ENCODE results near the gene MOGAT3. TPM values are rescaled to one million over a fixed set of nuclear protein-coding genes. Genes with fewer than 3 reads are reported as not detected.

Gene MOGAT3
- total RNA-seq, 2 donors from 2014 or later: not detected

DNA sequence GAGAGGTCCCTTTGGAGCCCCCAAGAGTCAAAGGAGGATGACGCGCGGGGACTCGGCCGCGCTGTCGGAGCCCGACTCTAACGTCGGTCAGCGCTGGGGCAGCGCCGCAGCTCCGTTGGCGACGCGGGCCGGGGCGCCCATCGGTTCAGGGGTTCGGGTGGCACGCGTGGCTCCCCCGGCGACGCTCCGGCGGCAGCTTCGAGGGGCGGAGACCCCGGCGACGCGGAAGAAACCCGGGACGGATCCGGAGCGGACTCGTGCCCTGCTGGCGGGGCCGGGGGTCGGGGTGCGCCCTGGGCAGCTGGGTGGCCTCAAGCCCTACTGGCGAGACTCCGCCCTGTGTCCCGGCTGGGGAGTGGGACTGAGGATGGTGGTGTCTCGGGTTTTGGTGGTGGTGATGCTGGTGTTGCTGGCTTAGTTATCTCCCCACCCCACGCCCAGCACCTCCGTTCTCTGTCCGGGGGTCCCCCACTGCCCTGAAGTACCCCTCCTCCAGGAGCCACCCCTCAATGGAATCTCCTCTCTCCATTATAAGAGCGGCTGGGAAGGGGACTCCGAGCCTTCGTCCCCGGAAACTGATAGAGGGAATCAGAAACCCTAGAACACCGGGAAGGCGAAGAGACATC, 20.6 kb downstream of the MOGAT3 start, which contains the start of gene NAT16:
Gene NAT16, minus strand, starts transcription at position 164 of the 626 bp plus-strand sequence. CDS start 5,486 bp downstream, outside the sequence.
- Histone ChIP-seq H3K4me3 (peak within 1 kb of the TSS in 1 of 2 donors; percentile 6), H3K36me3 (no peaks in the 10 kb centered on the region), H3K4me1 (peaks cover 0 to 16% of the 10 kb centered on the region in 2 donors), H3K27me3 (peaks cover 28 to 30% of the 10 kb centered on the region in 2 donors), H3K27ac (no peak within 1 kb of the TSS), H3K9me3 (no peaks in the 10 kb centered on the region)
- no peak for DNase-seq (ENCODE audit: low spot score)
- TF ChIP-seq, protein P1, sequence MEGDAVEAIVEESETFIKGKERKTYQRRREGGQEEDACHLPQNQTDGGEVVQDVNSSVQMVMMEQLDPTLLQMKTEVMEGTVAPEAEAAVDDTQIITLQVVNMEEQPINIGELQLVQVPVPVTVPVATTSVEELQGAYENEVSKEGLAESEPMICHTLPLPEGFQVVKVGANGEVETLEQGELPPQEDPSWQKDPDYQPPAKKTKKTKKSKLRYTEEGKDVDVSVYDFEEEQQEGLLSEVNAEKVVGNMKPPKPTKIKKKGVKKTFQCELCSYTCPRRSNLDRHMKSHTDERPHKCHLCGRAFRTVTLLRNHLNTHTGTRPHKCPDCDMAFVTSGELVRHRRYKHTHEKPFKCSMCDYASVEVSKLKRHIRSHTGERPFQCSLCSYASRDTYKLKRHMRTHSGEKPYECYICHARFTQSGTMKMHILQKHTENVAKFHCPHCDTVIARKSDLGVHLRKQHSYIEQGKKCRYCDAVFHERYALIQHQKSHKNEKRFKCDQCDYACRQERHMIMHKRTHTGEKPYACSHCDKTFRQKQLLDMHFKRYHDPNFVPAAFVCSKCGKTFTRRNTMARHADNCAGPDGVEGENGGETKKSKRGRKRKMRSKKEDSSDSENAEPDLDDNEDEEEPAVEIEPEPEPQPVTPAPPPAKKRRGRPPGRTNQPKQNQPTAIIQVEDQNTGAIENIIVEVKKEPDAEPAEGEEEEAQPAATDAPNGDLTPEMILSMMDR (IDR thresholded peaks at IDR 0.05): no peak

DNA sequence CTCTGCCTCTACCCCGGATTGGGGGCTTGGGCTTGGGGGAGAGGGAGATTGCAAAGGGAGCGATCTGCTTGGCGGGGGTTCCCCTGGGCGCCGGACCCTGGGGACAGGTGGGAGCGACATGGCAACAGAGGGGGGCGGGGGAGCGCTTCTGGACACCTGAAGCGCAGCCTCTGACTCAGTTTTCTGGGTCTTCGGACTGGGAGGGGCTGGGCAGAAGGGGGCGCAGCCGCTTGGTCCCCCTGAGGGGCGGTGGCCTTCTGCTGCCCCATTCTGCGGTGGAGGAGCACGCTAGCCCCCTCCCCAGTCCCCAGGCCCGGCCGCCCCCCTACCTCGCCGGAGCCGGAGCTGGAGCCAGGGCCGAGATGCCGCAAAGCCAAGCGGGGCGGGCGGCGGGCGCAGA, 21.1 kb downstream of the MOGAT3 start:
- no peak overlapping the region for H3K27ac ChIP-seq
- TF ChIP-seq, protein P1 (IDR thresholded peaks at IDR 0.05): no peak
- peaks cover 34 to 35% of the 10 kb centered on the region in 2 donors for H3K27me3 ChIP-seq
- H3K4me3 ChIP-seq: peak overlapping the region in 1 of 2 donors; percentile 6
- no peak for DNase-seq (ENCODE audit: low spot score)
- H3K9me3 ChIP-seq: no peaks in the 10 kb centered on the region
- peaks cover 0 to 16% of the 10 kb centered on the region in 2 donors for H3K4me1 ChIP-seq
- H3K36me3 ChIP-seq: no peaks in the 10 kb centered on the region

GRCh38 chr7:101179117-101179516, 21.7 kb downstream of the MOGAT3 start:
- H3K4me1 ChIP-seq: peaks cover 0 to 21% of the 10 kb centered on the region in 2 donors

DNA sequence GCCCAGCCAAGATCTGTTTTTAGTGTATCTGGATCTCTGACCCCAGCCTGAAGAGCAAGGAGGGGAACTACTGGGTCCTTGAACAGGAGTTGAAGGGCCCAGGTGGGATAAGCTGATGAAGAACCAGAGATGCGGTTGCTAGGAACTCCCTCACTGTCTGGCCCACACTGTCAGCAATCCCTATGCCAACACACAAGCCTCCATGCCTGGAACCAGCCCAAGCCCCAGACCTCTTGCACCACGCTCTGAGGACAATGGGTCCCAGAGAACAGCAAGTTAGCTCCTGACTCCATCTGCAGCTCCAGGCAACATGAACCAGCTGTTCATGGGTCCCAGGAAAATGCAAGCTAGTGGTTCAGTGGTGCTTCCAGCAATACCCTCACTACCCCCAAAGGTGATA, 23.2 kb downstream of the MOGAT3 start:
- Histone ChIP-seq H3K4me3 (no peak overlapping the region), H3K27ac (no peak overlapping the region), H3K27me3 (peaks cover 53 to 54% of the 10 kb centered on the region in 2 donors), H3K9me3 (no peaks in the 10 kb centered on the region), H3K4me1 (peaks cover 0 to 36% of the 10 kb centered on the region in 2 donors), H3K36me3 (no peaks in the 10 kb centered on the region)
- no peak for DNase-seq (ENCODE audit: low spot score)
- TF ChIP-seq, protein P1 (IDR thresholded peaks at IDR 0.05): no peak

More at GRCh38 chr7:101179117-101179516, 21.7 kb downstream of the MOGAT3 start:
- Histone ChIP-seq H3K9me3 (no peaks in the 10 kb centered on the region), H3K4me3 (peak overlapping the region in 1 of 2 donors; percentile 6), H3K36me3 (no peaks in the 10 kb centered on the region), H3K27me3 (peaks cover 38 to 40% of the 10 kb centered on the region in 2 donors), H3K27ac (no peak overlapping the region)
- TF ChIP-seq, protein P1 (IDR thresholded peaks at IDR 0.05): no peak
- DNase-seq (ENCODE audit: low spot score): no peak

DNA sequence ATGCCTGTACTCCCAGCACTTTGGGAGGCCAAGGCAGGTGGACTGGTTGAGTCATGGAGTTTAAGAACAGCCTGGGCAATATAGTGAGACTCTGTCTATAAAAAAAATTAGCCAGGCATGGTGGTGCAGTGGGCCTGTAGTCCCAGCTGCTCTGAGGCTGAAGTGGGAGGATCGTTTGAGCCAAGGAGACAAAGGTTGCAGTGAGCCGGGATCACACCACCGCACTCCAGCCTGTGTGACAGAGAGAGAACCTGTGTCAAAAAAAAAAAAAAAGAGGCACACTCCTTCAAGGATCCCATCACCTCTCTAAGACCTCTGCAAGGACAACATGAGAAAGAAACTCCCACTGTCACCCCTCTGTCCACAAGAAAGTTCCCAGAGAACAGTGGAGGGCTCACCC, 25.2 kb downstream of the MOGAT3 start:
- no peak overlapping the region for H3K4me3 ChIP-seq
- TF ChIP-seq, protein P1 (IDR thresholded peaks at IDR 0.05): no peak
- no peak overlapping the region for H3K27ac ChIP-seq
- peaks cover 60 to 64% of the 10 kb centered on the region in 2 donors for H3K27me3 ChIP-seq
- H3K36me3 ChIP-seq: no peaks in the 10 kb centered on the region
- peaks cover 0 to 46% of the 10 kb centered on the region in 2 donors for H3K4me1 ChIP-seq
- H3K9me3 ChIP-seq: no peaks in the 10 kb centered on the region
- no peak for DNase-seq (ENCODE audit: low spot score)

Measured in right atrium auricular region (tissue), 2 donors.